Neuronal stem cell (in vitro differentiated cells): ENCODE measurements around the gene COL5A1.

Experiments used
- DNase-seq: peaks from one replicate; pipeline ENCODE4 v3.0.0-alpha.2; 2013; ENCODE audit warnings: low spot score
- H2AFZ ChIP-seq: one replicate; pipeline ENCODE4 v1.6.1; 2013; ENCODE audit warnings: mild to moderate bottlenecking, low read length, inconsistent platforms
- H2AK5ac ChIP-seq: 2 replicates; pipeline ENCODE4 v1.6.1; 2013; ENCODE audit warnings: low read depth, mild to moderate bottlenecking, inconsistent platforms, low read length, moderate library complexity, mixed read lengths
- H2BK120ac ChIP-seq: 2 replicates; pipeline ENCODE4 v1.6.1; 2013; ENCODE audit warnings: low read depth, mild to moderate bottlenecking, inconsistent platforms, low read length, moderate library complexity, mixed read lengths
- H2BK12ac ChIP-seq: one replicate; pipeline ENCODE4 v1.6.1; 2013; ENCODE audit warnings: low read length, inconsistent platforms
- H2BK15ac ChIP-seq: 2 replicates; pipeline ENCODE4 v1.6.1; 2013; ENCODE audit warnings: mild to moderate bottlenecking, low read length, inconsistent platforms, mixed read lengths
- H2BK5ac ChIP-seq: one replicate; pipeline ENCODE4 v1.6.1; 2013; ENCODE audit warnings: inconsistent platforms, mild to moderate bottlenecking, low read length, moderate library complexity
- H3K14ac ChIP-seq: one replicate; pipeline ENCODE4 v1.6.1; 2013; ENCODE audit warnings: low read length, inconsistent platforms
- H3K18ac ChIP-seq: 2 replicates; pipeline ENCODE4 v1.6.1; 2013; ENCODE audit warnings: low read length, inconsistent platforms
- H3K23ac ChIP-seq: 2 replicates; pipeline ENCODE4 v1.6.1; 2013; ENCODE audit warnings: low read depth, mild to moderate bottlenecking, mixed read lengths, low read length, inconsistent platforms; ENCODE audit not compliant: poor library complexity
- H3K27ac ChIP-seq: replicated peaks from 3 replicates; pipeline ENCODE4 v1.5.1; 2013; ENCODE audit warnings: low read length, inconsistent platforms
- H3K27me3 ChIP-seq, 3 experiments: 2 replicates each; pipeline ENCODE4 v1.6.1; 2013; ENCODE audit warnings: low read length in 3 of 3, mild to moderate bottlenecking in 2 of 3, inconsistent platforms in 1 of 3, low read depth in 1 of 3, mixed read lengths in 1 of 3, moderate library complexity in 1 of 3; ENCODE audit not compliant: control insufficient read depth in 3 of 3, insufficient read depth in 3 of 3
- H3K36me3 ChIP-seq, 2 donors: replicated peaks in 1 of 2; 2 replicates each; pipeline ENCODE4 v1.6.1; 2013; ENCODE audit warnings: low read length in 2 of 2; ENCODE audit not compliant: control insufficient read depth in 2 of 2, insufficient read depth in 2 of 2
- H3K4ac ChIP-seq: 2 replicates; pipeline ENCODE4 v1.6.1; 2013; ENCODE audit warnings: inconsistent platforms, mild to moderate bottlenecking, low read length, moderate library complexity
- H3K4me1 ChIP-seq, 2 donors: 1 replicate in 1 of 2; 2 replicates in 1 of 2; pipeline ENCODE4 v1.6.1; 2013; ENCODE audit warnings: low read length in 2 of 2, low read depth in 1 of 2; ENCODE audit not compliant: control insufficient read depth in 2 of 2, insufficient read depth in 1 of 2
- H3K4me2 ChIP-seq: one replicate; pipeline ENCODE4 v1.6.1; 2013; ENCODE audit warnings: mild to moderate bottlenecking, low read length, inconsistent platforms; ENCODE audit not compliant: insufficient read depth, poor library complexity, severe bottlenecking
- H3K4me3 ChIP-seq, 2 donors: 2 replicates each; pipeline ENCODE4 v1.5.1; 2013; ENCODE audit warnings: low read length in 2 of 2, mild to moderate bottlenecking in 2 of 2, inconsistent platforms in 1 of 2, moderate library complexity in 1 of 2
- H3K79me1 ChIP-seq: one replicate; pipeline ENCODE4 v1.6.1; 2013; ENCODE audit warnings: low read depth, mild to moderate bottlenecking, inconsistent platforms, low read length, moderate library complexity
- H3K9ac ChIP-seq: one replicate; pipeline ENCODE4 v1.6.1; 2013; ENCODE audit warnings: mild to moderate bottlenecking, low read depth, low read length, inconsistent platforms; ENCODE audit not compliant: poor library complexity
- H3K9me3 ChIP-seq, 2 donors: replicated peaks in 1 of 2; 2 replicates each; pipeline versions ENCODE3 to v1.6.1; 2013; ENCODE audit warnings: low read length in 2 of 2, mild to moderate bottlenecking in 2 of 2, inconsistent platforms in 1 of 2, low read depth in 1 of 2, mixed read lengths in 1 of 2, moderate library complexity in 1 of 2; ENCODE audit not compliant: control insufficient read depth in 2 of 2, insufficient read depth in 1 of 2
- H4K8ac ChIP-seq: one replicate; pipeline ENCODE4 v1.6.1; 2013; ENCODE audit warnings: low read depth, mild to moderate bottlenecking, inconsistent platforms, low read length, moderate library complexity
- H4K91ac ChIP-seq: one replicate; pipeline ENCODE4 v1.6.1; 2013; ENCODE audit warnings: low read length, low read depth, mild to moderate bottlenecking, inconsistent platforms; ENCODE audit not compliant: poor library complexity
- WGBS, 2 donors: extraction: QIAGEN DNeasy Blood & Tissue Kit; methylation state at CpG; one replicate each; pipeline ENCODE4 v1.1.7; 2013; ENCODE audit warnings: missing lambda C conversion rate in 2 of 2, mixed read lengths in 1 of 2; ENCODE audit not compliant: insufficient read length in 2 of 2, insufficient replicate concordance in 1 of 2; ENCODE audit errors: extremely low coverage in 2 of 2; 5-methylcytosine and 5-hydroxymethylcytosine counted together

The COL5A1 gene

GRCh38 chr9:134717924-134718645, 76.5 kb downstream of the COL5A1 start:
- Histone ChIP-seq H3K4me2 (no peak overlapping the region), H3K27me3 (no peaks in the 10 kb centered on the region), H3K36me3 (no peaks in the 10 kb centered on the region), H3K14ac (no peak overlapping the region), H3K9me3 (peaks cover 0 to 2% of the 10 kb centered on the region in 2 donors), H3K9ac (no peak overlapping the region), H2AFZ (no peak overlapping the region), H4K8ac (no peak overlapping the region), H4K91ac (no peak overlapping the region), H3K4me3 (no peak overlapping the region), H2BK12ac (no peak overlapping the region), H3K27ac (no peak overlapping the region), H3K23ac (no peak overlapping the region), H3K4ac (no peak overlapping the region), H2BK120ac (no peak overlapping the region), H2BK5ac (no peak overlapping the region), H3K79me1 (peaks cover 7% of the 10 kb centered on the region), H2BK15ac (no peak overlapping the region), H2AK5ac (no peak overlapping the region), H3K4me1 (peaks cover 0 to 3% of the 10 kb centered on the region in 2 donors), H3K18ac (no peak overlapping the region)
- WGBS, 2 donors: no CpG with 5 or more reads among the region's 24 CpGs
- no peak for DNase-seq

- Histone ChIP-seq H3K14ac (peak overlapping the region; percentile 75), H3K4me3 (no peak overlapping the region), H3K27me3 (no peaks in the 10 kb centered on the region), H2BK12ac (peak overlapping the region; percentile 10), H3K18ac (peak overlapping the region; percentile 39), H2BK15ac (no peak overlapping the region), H2BK120ac (no peak overlapping the region), H4K91ac (no peak overlapping the region), H3K79me1 (peaks cover 7% of the 10 kb centered on the region), H2BK5ac (no peak overlapping the region), H3K4me1 (peaks cover 0 to 3% of the 10 kb centered on the region in 2 donors), H3K23ac (peak overlapping the region; percentile 32), H3K9ac (peak overlapping the region; percentile 79), H4K8ac (no peak overlapping the region), H3K27ac (no peak overlapping the region), H2AFZ (no peak overlapping the region), H3K4ac (peak overlapping the region; percentile 70), H2AK5ac (peak overlapping the region; percentile 19), H3K4me2 (no peak overlapping the region), H3K36me3 (no peaks in the 10 kb centered on the region), H3K9me3 (no peaks in the 10 kb centered on the region)
- DNase-seq: no peak
- WGBS, 2 donors: no CpG with 5 or more reads among the region's 11 CpGs
Observed at GRCh38 chr9:134719331-134719730, 77.7 kb downstream of the COL5A1 start.

GRCh38 chr9:134720136-134720753, 78.6 kb downstream of the COL5A1 start:
- DNase-seq: no peak
- H3K9ac ChIP-seq: peak overlapping the region; percentile 38
- H2BK15ac ChIP-seq: no peak overlapping the region
- H2AK5ac ChIP-seq: no peak overlapping the region
- H4K91ac ChIP-seq: no peak overlapping the region
- H3K4me2 ChIP-seq: no peak overlapping the region
- H3K27ac ChIP-seq: no peak overlapping the region
- H3K9me3 ChIP-seq: no peaks in the 10 kb centered on the region
- H3K4ac ChIP-seq: no peak overlapping the region
- peak overlapping the region; percentile 45 for H3K18ac ChIP-seq
- no peak overlapping the region for H3K23ac ChIP-seq
- no peak overlapping the region for H3K4me3 ChIP-seq
- no peaks in the 10 kb centered on the region for H3K36me3 ChIP-seq
- no peaks in the 10 kb centered on the region for H3K27me3 ChIP-seq
- peaks cover 0 to 3% of the 10 kb centered on the region in 2 donors for H3K4me1 ChIP-seq
- no peak overlapping the region for H2BK12ac ChIP-seq
- H2BK120ac ChIP-seq: no peak overlapping the region
- no peak overlapping the region for H2AFZ ChIP-seq
- H3K79me1 ChIP-seq: peaks cover 6% of the 10 kb centered on the region
- peak overlapping the region; percentile 67 for H2BK5ac ChIP-seq
- no peak overlapping the region for H3K14ac ChIP-seq
- no peak overlapping the region for H4K8ac ChIP-seq
- WGBS, 2 donors: no CpG with 5 or more reads among the region's 17 CpGs

GRCh38 chr9:134720796-134721195, 79.2 kb downstream of the COL5A1 start:
- no peak for DNase-seq
- no peak overlapping the region for H2AFZ ChIP-seq
- H3K36me3 ChIP-seq: no peaks in the 10 kb centered on the region
- peaks cover 6% of the 10 kb centered on the region for H3K79me1 ChIP-seq
- H3K4ac ChIP-seq: no peak overlapping the region
- peak overlapping the region; percentile 38 for H3K9ac ChIP-seq
- H2AK5ac ChIP-seq: no peak overlapping the region
- no peak overlapping the region for H3K4me2 ChIP-seq
- H3K18ac ChIP-seq: no peak overlapping the region
- H3K27me3 ChIP-seq: no peaks in the 10 kb centered on the region
- H3K4me3 ChIP-seq: no peak overlapping the region
- H2BK12ac ChIP-seq: no peak overlapping the region
- no CpG with 5 or more reads among the region's 9 CpGs for WGBS, 2 donors
- H3K23ac ChIP-seq: no peak overlapping the region
- no peak overlapping the region for H3K27ac ChIP-seq
- H2BK5ac ChIP-seq: peak overlapping the region; percentile 67
- H3K9me3 ChIP-seq: no peaks in the 10 kb centered on the region
- H3K4me1 ChIP-seq: peaks cover 0 to 3% of the 10 kb centered on the region in 2 donors
- no peak overlapping the region for H3K14ac ChIP-seq
- no peak overlapping the region for H2BK120ac ChIP-seq
- no peak overlapping the region for H4K8ac ChIP-seq
- H4K91ac ChIP-seq: no peak overlapping the region
- no peak overlapping the region for H2BK15ac ChIP-seq
